Ovary (tissue), 9 donors: ENCODE data around the gene CD74. TPM values are rescaled to one million over a fixed set of nuclear protein-coding genes. Genes with fewer than 3 reads are reported as not detected.
"Not testable (repeated sequence)": the region's sequence is repeated elsewhere in the genome, so short reads cannot be mapped to it uniquely, and the experiment has no call there.

ENCODE experiments used
- DNase-seq, 5 donors: peaks; one replicate each; pipeline ENCODE4 v3.0.0-alpha.2; 2019 to 2020
- H3K27ac ChIP-seq, 2 donors: fragments of 200-600 bp; one replicate each; pipeline versions ENCODE4 v1.5.1 to v1.8.0; 2019 to 2022
- H3K27me3 ChIP-seq: fragments of 200-600 bp; one replicate; pipeline ENCODE4 v1.8.0; 2022
- H3K36me3 ChIP-seq: fragments of 200-600 bp; sonication (generic); one replicate; pipeline ENCODE4 v1.5.1; 2019
- H3K4me1 ChIP-seq: one replicate; pipeline ENCODE4 v1.8.1; 2013; ENCODE audit warnings: mild to moderate bottlenecking, moderate library complexity; ENCODE audit not compliant: insufficient read depth
- H3K4me3 ChIP-seq: fragments of 200-600 bp; sonication (generic); one replicate; pipeline ENCODE4 v1.5.1; 2017
- H3K9me3 ChIP-seq, 2 donors: fragments of 200-600 bp in 1 of 2; sonication (generic) in 1 of 2; one replicate each; pipeline versions ENCODE4 v1.5.1 to v1.8.1; 2013 to 2019; ENCODE audit warnings: mild to moderate bottlenecking in 1 of 2, moderate library complexity in 1 of 2
- CTCF ChIP-seq, 3 donors: fragments of 450-650 bp in 2 of 3; fragments of 200-600 bp in 1 of 3; IDR thresholded peaks; one replicate each; pipeline versions ENCODE4 v1.5.1 to v1.8.0; 2016 to 2022; ENCODE audit warnings: antibody characterized with exemption in 3 of 3, mild to moderate bottlenecking in 1 of 3
- EP300 ChIP-seq: sonication (generic); formaldehyde crosslinking; IDR thresholded peaks from one replicate; pipeline ENCODE4 v1.6.1; 2017; ENCODE audit warnings: antibody characterized with exemption
- POLR2A ChIP-seq: fragments of 450-650 bp; IDR thresholded peaks from one replicate; pipeline ENCODE4 v1.6.1; 2017; ENCODE audit warnings: antibody characterized with exemption, mild to moderate bottlenecking, moderate library complexity
- WGBS, 3 donors: extraction: QIAGEN DNeasy Blood & Tissue Kit in 1 of 3; methylation state at CpG; one replicate each; pipeline versions ENCODE4 v1.1.5 to v1.1.7; 2013 to 2017; 5-methylcytosine and 5-hydroxymethylcytosine counted together
- intact Hi-C, 4 donors: fragments of 100-400 bp; cut with DNase I; formaldehyde crosslinking; loops; one replicate each; pipeline versions ENCODE4 v1.11.0 to v1.15.1; 2022 to 2023
- polyA plus RNA-seq, 2 donors: library from polyadenylated mRNA; stranded (reverse); fragments of 200-250 nt in 1 of 2; fragments of 350-450 nt in 1 of 2; fragmentation: Illumina TruSeq in 1 of 2; extraction: RNeasy Lipid Tissue Mini Kit (QIAGEN cat#74804) in 1 of 2; gene quantifications; one replicate each; pipeline ENCODE4 v1.2.3, GENCODE V29; 2013 to 2014
- total RNA-seq, 7 donors: library from RNA; depleted of rRNA in 2 of 7; stranded (reverse); fragments of >200 nt in 2 of 7; fragmentation: NEBNext Ultra II Directional in 3 of 7; extraction: Animal tissue kit (Norgen Biotek cat#: 25700) in 3 of 7; gene quantifications; one replicate each; pipeline versions ENCODE4 v1.1.0 to v1.2.4, GENCODE V29; 2016 to 2023
- donor health status: DM: no; HTN: no; CAD: no; lungs with moderate emphysema.
- donor health status: DM: no; HTN: no; CAD: no.
- donor health status: Bipolar disorder and iron deficiency.
- donor health status: DM: yes; HTN: yes; CAD: no.
- donor health status: DM: no; HTN: no; CAD: no.
- donor health status: DM: yes; HTN: yes; CAD: no.

The CD74 gene
- total and polyA plus RNA-seq, 9 donors: 96.9 to 1,292 (median 384) TPM

DNA sequence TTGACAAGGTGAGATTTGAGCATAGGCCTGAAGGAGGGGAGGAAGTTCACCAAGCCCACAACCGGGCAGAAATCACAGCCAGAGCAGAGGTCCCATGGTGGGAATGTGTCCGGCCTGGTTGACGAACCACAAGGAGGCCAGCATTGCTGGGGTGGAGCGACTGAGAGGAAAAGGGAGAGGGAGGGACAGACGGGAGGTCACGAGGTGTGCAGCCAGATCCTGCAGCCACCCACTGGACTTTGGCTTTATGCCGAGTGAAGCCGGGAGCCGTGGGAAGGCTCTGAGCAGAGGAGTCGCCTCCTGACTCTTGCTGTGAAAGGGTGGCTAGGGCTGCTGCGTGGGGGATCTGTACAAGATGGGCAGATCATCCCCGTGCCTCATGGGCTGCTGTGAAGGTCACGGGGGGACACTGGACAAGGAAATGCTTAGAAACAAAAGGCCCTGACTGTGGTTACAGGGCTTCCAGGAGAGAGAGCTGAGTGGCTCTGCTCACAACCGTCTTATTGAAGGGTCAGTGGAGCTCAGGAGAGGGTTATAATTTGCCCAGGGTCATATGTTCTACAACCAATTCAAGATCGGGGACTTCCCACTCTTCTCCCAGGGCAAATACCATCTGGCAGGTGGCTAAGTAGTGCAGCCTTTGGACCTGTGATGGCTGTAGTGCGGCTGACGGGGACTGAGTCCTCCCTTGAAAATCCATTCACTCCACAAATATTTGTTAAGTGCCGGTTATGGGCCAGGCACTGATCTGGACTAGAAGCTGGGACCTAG, 15.6 kb upstream of the CD74 start:
- Histone ChIP-seq H3K36me3 (no peaks in the 10 kb centered on the region), H3K27me3 (no peaks in the 10 kb centered on the region), H3K4me1 (peaks cover 2% of the 10 kb centered on the region), H3K27ac (no peak overlapping the region), H3K9me3 (no peaks in the 10 kb centered on the region), H3K4me3 (no peak overlapping the region)
- whole genome bisulfite sequencing, 3 donors: 30 to 32% (median 31%) methylated on average over 18 of the region's 18 CpGs
- intact Hi-C loops: no loop called here
- DNase-seq: peak in 2 of 5 donors; percentile 38 to 63
- TF ChIP-seq CTCF (IDR thresholded peaks at IDR 0.05): no peak
- TF ChIP-seq POLR2A: no peak
- no peak for TF ChIP-seq EP300

GRCh38 chr5:150426165-150426564, 13.5 kb upstream of the CD74 start:
- H3K36me3 ChIP-seq, DNase-seq, intact Hi-C loops, H3K27me3 ChIP-seq, H3K9me3 ChIP-seq, H3K4me3 ChIP-seq, H3K4me1 ChIP-seq, H3K27ac ChIP-seq: not testable (repeated sequence)
- WGBS, 3 donors: 93 to 97% (median 94%) methylated on average over 9 of the region's 9 CpGs

DNA sequence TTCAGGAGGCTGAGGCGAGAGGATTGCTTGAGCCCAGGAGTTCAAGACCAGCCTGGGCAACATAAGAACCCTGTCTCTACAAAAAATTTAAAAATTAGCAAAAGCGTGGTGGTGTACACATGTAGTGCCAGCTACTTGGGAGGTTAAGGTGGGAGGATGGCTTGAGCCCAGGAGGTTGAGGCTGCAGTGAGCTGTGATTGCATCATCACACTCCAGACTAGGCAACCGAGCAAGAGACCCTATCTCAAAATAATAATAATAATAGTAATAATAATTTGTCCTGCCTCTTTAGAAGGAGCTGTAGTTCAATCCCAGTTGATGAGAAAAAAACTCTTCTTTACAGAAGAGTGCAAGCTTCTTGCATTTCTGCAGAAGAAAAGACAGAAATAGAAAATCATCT, 10.0 kb upstream of the CD74 start:
- Histone ChIP-seq H3K36me3 (no peaks in the 10 kb centered on the region), H3K9me3 (no peaks in the 10 kb centered on the region), H3K27ac (no peak overlapping the region), H3K27me3 (no peaks in the 10 kb centered on the region), H3K4me3 (no peak overlapping the region), H3K4me1 (no peaks in the 10 kb centered on the region)
- TF ChIP-seq CTCF (IDR thresholded peaks at IDR 0.05): no peak
- no peak for TF ChIP-seq EP300
- TF ChIP-seq POLR2A: no peak
- 57 to 69% (median 66%) methylated on average over 3 of the region's 3 CpGs for WGBS, 3 donors
- intact Hi-C loops: no loop called here
- DNase-seq: no peak

DNA sequence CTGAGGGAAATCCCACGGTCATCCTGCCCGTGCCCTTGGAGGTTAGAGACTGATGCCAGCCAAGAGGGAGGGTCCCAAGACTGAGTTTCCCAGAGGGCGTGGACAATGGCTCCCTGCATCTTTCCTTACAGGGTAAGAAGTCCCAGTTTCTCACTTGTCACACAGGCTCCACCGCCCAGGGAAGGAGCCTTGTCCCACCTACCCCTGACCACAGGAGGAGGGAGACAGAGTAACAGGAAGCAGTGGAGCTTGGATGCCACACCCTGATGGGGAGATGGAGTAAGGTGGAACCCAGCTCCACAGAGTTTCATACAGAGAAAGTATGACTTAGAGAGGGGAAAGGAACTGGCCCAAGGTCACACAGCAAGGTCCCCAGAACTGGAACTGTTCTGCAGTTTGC, 9.4 kb upstream of the CD74 start:
- no peak overlapping the region for H3K4me3 ChIP-seq

More for the DNA sequence above, 9.4 kb upstream of the CD74 start:
- no peak overlapping the region for H3K27ac ChIP-seq
- intact Hi-C loops: no loop called here
- no peaks in the 10 kb centered on the region for H3K27me3 ChIP-seq
- TF ChIP-seq POLR2A (no peak), CTCF (IDR thresholded peaks at IDR 0.05) (no peak), EP300 (no peak)
- H3K4me1 ChIP-seq: no peaks in the 10 kb centered on the region
- WGBS, 3 donors: 40 to 56% (median 52%) methylated on average over 4 of the region's 4 CpGs
- DNase-seq: no peak
- no peaks in the 10 kb centered on the region for H3K9me3 ChIP-seq
- H3K36me3 ChIP-seq: no peaks in the 10 kb centered on the region
